NCI-H1436 (cell line): Measurements from ENCODE around the gene FBXO27.
"Not testable (repeated sequence)": the region's sequence is repeated elsewhere in the genome, so short reads cannot be mapped to it uniquely, and the experiment has no call there.

Experiments
- DNase-seq: peaks from one replicate; lab custom pipeline; 2025; lab: John Stamatoyannopoulos, UW

FBXO27 gene

DNA sequence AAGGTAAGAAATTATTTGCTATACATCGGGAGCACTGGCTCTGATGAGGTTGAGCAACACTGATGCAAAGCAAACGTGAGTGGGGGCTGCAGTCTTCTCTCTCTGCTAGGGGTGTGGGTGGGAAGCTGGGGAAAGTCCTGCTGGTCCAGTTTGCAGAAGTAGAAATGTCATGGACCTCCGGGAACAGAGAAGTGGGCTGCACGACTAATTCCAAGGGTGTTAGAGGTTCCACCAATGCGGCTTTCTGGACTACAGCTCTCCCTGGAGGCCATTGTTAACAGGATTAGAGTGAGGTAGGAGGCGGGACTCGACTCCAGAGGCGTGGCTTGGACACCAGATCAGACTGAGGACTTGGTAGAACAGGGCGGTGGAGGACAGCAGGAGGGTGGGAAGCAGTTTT is 5.7 kb upstream of the FBXO27 start:
- DNase-seq: no peak

GRCh38 chr19:39037194-39037593 is 4.8 kb upstream of the FBXO27 start:
- DNase-seq: no peak

- no peak for DNase-seq
These were observed 4.2 kb upstream of the FBXO27 start for GRCh38 chr19:39036581-39036980.

- peak; percentile 74 for DNase-seq
These were observed 834 bp downstream of the FBXO27 start for GRCh38 chr19:39031368-39032062.

DNA sequence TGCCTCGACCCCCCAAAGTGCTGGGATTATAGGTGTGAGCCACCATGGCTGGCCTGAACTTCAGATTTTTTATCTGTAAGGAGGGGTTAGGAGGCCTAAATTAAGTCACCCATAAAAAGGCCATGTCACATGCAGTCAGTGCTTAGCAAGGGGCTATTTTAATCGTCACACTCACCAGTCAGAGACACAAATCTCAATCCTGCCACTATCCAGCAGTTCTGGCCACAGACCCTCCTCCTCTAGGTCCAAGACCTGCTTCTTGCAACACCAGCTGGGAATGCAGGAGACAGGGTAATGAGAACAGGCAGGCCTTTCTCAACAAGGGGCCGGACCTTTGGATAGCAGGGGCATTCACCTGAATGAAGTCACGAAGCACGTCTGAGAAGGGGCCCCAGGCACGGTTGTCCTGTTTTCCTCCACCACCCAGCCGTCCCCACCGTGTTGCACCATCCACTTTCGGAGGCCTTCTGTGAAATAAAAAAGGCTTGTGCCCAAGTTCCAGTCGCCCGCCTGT is 1.4 kb downstream of the FBXO27 start:
- no peak for DNase-seq

GRCh38 chr19:39024875-39025641 is 7.3 kb downstream of the FBXO27 start:
- DNase-seq: no peak

- DNase-seq: no peak
These were observed 11.3 kb downstream of the FBXO27 start for GRCh38 chr19:39021063-39021462.

GRCh38 chr19:39017646-39018045 is 14.7 kb downstream of the FBXO27 start:
- no peak for DNase-seq

DNA sequence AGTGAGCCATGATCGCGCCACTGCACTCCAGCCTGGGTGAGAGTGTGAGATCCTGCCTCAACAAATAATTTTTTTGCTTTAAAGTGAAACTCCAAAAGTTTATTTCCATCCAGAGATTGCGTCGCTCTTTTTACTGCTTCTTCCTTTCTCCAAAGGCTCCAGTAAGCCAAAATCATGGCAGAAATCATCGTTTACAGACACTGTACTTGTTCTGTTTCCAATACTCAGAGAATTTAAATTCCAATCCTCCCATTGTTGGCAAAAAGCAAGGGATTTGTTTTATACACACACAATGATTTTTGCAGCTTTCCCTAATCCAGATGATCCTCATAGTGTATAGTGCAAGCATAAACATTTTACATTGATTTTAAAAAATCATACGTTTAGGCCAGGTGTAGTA is 15.3 kb downstream of the FBXO27 start:
- DNase-seq: no peak

GRCh38 chr19:39014037-39014436 is 18.3 kb downstream of the FBXO27 start:
- DNase-seq: no peak

DNA sequence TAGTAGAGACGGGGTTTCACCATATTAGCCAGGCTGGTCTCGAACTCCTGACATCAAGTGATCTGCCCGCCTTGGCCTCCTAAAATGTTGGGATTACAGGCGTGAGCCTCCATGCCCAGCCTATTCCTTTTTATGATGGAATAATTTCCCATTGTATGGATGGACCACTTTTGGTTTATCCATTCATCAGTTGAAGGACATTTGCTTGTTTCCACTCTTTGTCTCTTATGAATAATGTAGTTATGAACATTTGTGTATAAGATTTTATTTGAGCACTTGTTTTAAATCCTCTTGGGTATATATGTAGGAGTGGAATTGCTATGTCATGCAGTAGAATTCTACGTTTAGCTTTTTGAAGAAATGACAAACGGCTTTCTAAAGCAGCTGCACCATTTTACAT is 23.3 kb downstream of the FBXO27 start:
- DNase-seq: no peak

- DNase-seq: no peak
These were observed 24.2 kb downstream of the FBXO27 start for GRCh38 chr19:39008137-39008536.

DNA sequence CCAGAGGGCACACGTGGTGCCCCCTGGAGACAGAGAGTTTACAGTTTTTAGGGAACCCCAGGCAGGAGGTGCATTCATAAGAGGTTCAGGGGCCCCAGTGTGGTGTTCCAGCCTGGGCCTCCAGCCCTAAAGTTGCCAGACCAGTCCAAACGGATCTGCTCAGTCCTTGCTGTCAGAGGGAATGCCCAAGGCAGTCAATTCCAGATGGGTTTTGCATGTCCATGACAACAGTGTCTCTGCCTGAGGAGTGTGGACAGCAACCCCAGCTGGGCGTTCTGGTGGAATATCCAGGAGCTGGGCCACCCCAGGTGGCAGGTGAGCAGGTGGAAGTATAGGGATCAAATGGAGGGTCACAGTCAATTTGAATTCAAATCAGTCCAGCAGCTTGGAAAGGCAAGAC is 25.3 kb downstream of the FBXO27 start:
- DNase-seq: no peak

GRCh38 chr19:39004403-39004802 is 27.9 kb downstream of the FBXO27 start:
- DNase-seq: no peak

DNA sequence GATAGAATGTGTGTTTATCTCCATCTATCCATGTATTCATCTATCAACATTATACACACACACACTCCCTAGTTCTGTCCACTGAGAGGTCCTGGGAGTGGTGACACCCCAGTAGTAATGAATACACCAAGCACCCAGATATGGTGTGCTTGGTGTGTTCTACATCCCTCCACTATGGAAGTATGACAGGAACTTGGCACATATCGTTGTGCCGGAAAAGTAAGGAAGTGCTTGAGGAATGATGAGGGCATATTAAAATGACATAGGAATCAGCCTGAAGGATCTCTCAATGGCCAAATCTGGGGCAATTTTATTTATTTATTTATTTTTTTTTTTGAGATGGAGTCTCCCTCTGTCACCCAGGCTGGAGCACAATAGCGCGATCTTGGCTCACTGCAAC is 28.6 kb downstream of the FBXO27 start:
- no peak for DNase-seq

DNA sequence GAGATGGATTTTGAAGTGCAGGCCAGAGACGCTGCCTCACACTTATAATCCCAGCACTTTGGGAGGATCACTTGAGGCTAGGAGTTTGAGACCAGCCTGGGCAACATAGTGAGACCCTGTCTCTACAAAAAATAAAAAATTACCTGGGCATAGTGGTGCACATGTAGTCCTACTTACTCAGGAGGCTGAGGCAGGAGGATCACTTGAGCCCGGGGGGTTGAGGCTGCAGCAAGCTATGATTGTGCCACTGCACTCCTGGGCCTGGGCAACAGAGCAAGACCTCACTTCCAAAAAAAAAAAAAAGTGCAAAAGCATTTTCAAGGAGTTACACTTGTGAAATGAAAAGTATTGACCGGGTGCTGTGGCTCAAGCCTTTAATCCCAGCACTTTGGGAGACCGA is 29.2 kb downstream of the FBXO27 start:
- no peak for DNase-seq

- no peak for DNase-seq
These were observed 31.3 kb downstream of the FBXO27 start for GRCh38 chr19:39001041-39001440.

DNA sequence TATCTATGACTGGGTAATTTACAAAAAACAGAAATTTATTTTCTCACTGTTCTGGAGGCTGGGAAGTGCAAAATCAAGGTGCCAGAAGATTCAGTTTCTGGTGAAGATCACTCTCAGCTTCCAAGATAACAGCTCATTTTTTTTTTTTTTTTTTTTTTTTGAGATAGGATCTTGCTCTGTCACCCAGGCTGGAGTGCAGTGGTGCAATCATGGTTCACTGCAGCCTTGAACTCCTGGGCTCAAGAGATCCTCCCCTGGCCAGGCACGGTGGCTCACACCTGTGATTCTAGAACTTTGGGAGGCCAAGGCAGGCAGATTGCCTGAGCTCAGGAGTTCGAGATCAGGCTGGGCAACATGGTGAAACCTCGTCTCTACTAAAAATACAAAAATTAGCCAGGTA is 34.8 kb downstream of the FBXO27 start:
- not testable (repeated sequence) for DNase-seq

GRCh38 chr19:38993271-38993670 is 39.1 kb downstream of the FBXO27 start:
- DNase-seq: no peak

DNA sequence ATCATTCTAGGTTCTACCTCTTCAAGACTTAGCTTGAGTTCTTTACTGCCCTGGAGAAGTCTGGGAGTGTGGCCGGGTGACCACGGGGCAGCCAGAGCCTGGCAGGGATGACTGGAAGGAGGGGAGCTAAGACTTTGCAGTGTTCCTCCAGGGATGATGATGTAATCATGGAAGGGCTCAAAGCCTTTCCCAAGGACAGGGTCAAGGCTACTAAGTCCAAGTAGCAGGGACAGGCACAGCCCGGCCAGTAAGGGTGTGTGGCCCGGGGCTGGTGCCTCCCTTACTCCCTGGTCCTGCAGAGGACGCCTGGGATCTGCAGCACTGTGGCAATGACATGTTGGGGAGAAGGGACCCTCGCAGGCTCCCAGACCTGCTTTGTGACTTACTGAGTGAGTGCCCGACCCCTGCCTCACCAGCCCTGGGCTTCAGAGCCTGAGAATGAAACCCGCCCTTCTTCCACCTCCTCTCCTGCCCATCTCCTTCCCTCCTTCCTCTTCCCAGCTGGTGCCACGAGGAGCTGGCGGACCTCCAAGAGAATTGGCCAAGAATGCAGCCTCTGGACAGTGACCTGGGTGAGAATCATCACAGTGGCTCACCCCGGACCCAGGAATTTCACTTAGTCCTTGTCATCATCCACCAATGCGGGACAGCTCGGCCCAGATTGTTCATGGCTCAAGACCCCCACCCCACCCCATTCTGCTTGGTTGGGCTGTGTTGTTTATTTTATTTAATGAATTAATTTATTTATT is 41.2 kb downstream of the FBXO27 start:
- DNase-seq: no peak

DNA sequence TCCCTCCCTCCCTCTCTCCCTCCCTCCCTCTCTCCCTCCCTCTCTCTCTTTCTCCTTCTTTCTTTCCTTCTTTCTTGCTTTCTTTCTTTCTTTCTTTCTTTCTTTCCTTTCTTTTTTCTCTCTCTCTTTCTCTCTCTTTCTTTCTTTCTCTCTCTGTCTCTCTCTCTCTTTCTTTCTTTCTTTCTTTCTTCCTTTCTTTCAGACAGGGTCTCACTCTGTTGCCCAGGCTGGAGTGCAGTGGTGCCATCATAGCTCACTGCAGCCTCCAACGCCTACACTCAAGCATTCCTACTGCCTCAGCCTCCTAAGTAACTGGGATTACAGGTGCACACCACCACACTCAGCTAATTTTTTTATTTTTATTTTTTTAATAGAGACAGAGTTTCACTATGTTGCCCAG is 42.7 kb downstream of the FBXO27 start:
- not testable (repeated sequence) for DNase-seq

DNA sequence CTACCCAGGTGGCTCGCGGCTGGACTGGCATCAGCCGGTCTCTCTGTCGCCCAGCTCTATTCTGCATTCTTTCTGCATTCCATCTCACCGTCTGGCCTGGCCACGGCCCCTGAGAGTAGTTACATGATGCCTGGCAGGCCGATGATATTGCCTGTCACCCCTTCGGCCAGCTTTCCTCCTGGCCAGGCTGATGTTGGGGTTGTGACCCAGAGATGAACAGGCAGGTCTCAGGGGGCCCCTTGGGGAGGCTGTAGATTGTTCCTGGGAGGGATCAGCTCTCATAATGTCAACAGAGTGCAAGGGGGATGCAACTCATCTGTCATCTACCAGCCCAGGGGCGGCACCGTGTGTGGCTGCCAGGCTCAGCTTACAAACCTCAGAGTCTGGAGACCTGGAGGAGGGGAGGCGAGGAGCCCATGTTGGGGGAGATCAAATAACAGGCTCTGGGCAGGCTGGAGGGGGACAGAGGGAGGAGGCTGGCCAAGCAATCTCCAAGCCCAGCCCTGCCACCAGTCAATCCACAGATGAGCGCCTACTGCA is 43.2 kb downstream of the FBXO27 start:
- DNase-seq: peak; percentile 7
